Testis (tissue), 2 donors: ENCODE data around the gene NUP214.

Source experiments
- CTCF ChIP-seq, 3 experiments: fragments of 450-650 bp in 2 of 3; fragments of 200-600 bp in 1 of 3; sonication (generic) in 1 of 3; IDR thresholded peaks; one replicate each; pipeline ENCODE4 v1.5.1; 2016 to 2019; ENCODE audit warnings: antibody characterized with exemption in 3 of 3, mild to moderate bottlenecking in 2 of 3, moderate library complexity in 1 of 3
- POLR2A ChIP-seq: fragments of 450-650 bp; IDR thresholded peaks from one replicate; pipeline ENCODE4 v1.6.1; 2017; ENCODE audit warnings: antibody characterized with exemption, mild to moderate bottlenecking, moderate library complexity

- TF ChIP-seq CTCF (IDR thresholded peaks at IDR 0.05) (no peak), POLR2A (no peak)
Measured at GRCh38 chr9:131095666-131096268, 29.6 kb upstream of the NUP214 start.
